Stimulated activated naive CD8-positive, alpha-beta T cell treated with anti-CD3 and anti-CD28 coated beads, Interleukin-15, Interleukin-2, amounts not matched to agents 100 U/mL and 50 U/mL, for 24 hours (primary cell): Measurements from ENCODE around the gene FNIP2.
A peak's percentile ranks its signal among the peaks of the same experiment; 100 is the strongest.
"Not testable (repeated sequence)": the region's sequence is repeated elsewhere in the genome, so short reads cannot be mapped to it uniquely, and the experiment has no call there.

Source experiments
- ATAC-seq: fragments of 150-1000 bp; cut with Tn5 transposase; one replicate; pipeline ENCODE4 v1.10.0; 2021
- DNase-seq: peaks from one replicate; pipeline ENCODE4 v3.0.0; 2021

Gene FNIP2

GRCh38 chr4:158793021-158793420 is 24.2 kb downstream of the FNIP2 start:
- ATAC-seq = no peak
- DNase-seq = no peak

- not testable (repeated sequence) for ATAC-seq, DNase-seq
These were observed 24.6 kb downstream of the FNIP2 start for GRCh38 chr4:158793430-158793829.

GRCh38 chr4:158796370-158797140 is 27.7 kb downstream of the FNIP2 start:
- ATAC-seq (no peak), DNase-seq (no peak)

- DNase-seq = no peak
- ATAC-seq = no peak
These were observed 29.2 kb downstream of the FNIP2 start for GRCh38 chr4:158798062-158798461.

GRCh38 chr4:158799013-158799770 is 30.4 kb downstream of the FNIP2 start:
- no peak for ATAC-seq

GRCh38 chr4:158799856-158800255 is 31.0 kb downstream of the FNIP2 start:
- no peak for DNase-seq
- no peak for ATAC-seq

More at GRCh38 chr4:158799013-158799770, 30.4 kb downstream of the FNIP2 start:
- DNase-seq = no peak

- no peak for ATAC-seq
- DNase-seq = no peak
These were observed 32.2 kb downstream of the FNIP2 start for GRCh38 chr4:158801066-158801465.

GRCh38 chr4:158801677-158802076 is 32.9 kb downstream of the FNIP2 start:
- ATAC-seq = no peak
- no peak for DNase-seq

GRCh38 chr4:158802914-158803313 is 34.1 kb downstream of the FNIP2 start:
- DNase-seq (no peak), ATAC-seq (no peak)

GRCh38 chr4:158805635-158806471 is 37.0 kb downstream of the FNIP2 start:
- DNase-seq = no peak
- no peak for ATAC-seq

GRCh38 chr4:158807691-158808090 is 38.9 kb downstream of the FNIP2 start:
- DNase-seq = no peak
- ATAC-seq = no peak

GRCh38 chr4:158808399-158808798 is 39.6 kb downstream of the FNIP2 start:
- ATAC-seq (no peak), DNase-seq (no peak)

- not testable (repeated sequence) for ATAC-seq, DNase-seq
These were observed 40.4 kb downstream of the FNIP2 start for GRCh38 chr4:158809208-158809607.

- peak; percentile 85 for ATAC-seq
- DNase-seq = no peak
These were observed 41.0 kb downstream of the FNIP2 start for GRCh38 chr4:158809611-158810486.

- ATAC-seq (peak; percentile 11), DNase-seq (peak; percentile 13)
These were observed 41.8 kb downstream of the FNIP2 start for GRCh38 chr4:158810487-158811215.

GRCh38 chr4:158811216-158811540 is 42.4 kb downstream of the FNIP2 start:
- ATAC-seq (no peak), DNase-seq (no peak)

GRCh38 chr4:158811704-158812103 is 42.9 kb downstream of the FNIP2 start:
- ATAC-seq (no peak), DNase-seq (peak; percentile 16)

GRCh38 chr4:158812133-158812532 is 43.3 kb downstream of the FNIP2 start:
- no peak for ATAC-seq

GRCh38 chr4:158812543-158812942 is 43.7 kb downstream of the FNIP2 start:
- DNase-seq (no peak), ATAC-seq (no peak)

More at GRCh38 chr4:158812133-158812532, 43.3 kb downstream of the FNIP2 start:
- no peak for DNase-seq

GRCh38 chr4:158813113-158813512 is 44.3 kb downstream of the FNIP2 start:
- no peak for DNase-seq
- no peak for ATAC-seq

- ATAC-seq (no peak), DNase-seq (no peak)
These were observed 45.4 kb downstream of the FNIP2 start for GRCh38 chr4:158814207-158814606.
